Esophagus squamous epithelium (tissue), 4 donors: ENCODE measurements around the gene NARS2.

Source experiments
- CTCF ChIP-seq, 6 experiments: fragments of 450-650 bp in 4 of 6; fragments of 200-600 bp in 2 of 6; sonication (generic) in 2 of 6; IDR thresholded peaks; one replicate each; pipeline ENCODE4 v1.5.1; 2016 to 2019; ENCODE audit warnings: antibody characterized with exemption in 6 of 6, mild to moderate bottlenecking in 4 of 6, moderate library complexity in 4 of 6
- POLR2A ChIP-seq, 4 donors: fragments of 450-650 bp; IDR thresholded peaks; one replicate each; pipeline ENCODE4 v1.6.1; 2017; ENCODE audit warnings: antibody characterized with exemption in 4 of 4, mild to moderate bottlenecking in 4 of 4, moderate library complexity in 3 of 4

GRCh38 chr11:78397398-78397797 lies 177.3 kb downstream of the NARS2 start:
- TF ChIP-seq CTCF (IDR thresholded peaks at IDR 0.05) (no peak), POLR2A (IDR thresholded peaks at IDR 0.05) (no peak)
